ENCODE data around the gene DLGAP1. TPM values are rescaled to one million over a fixed set of nuclear protein-coding genes. Genes with fewer than 3 reads are reported as not detected.

The DLGAP1 gene
- total RNA-seq, 4 donors from 2014 or later: 0.22 to 1.5 (median 0.56) TPM

DNA sequence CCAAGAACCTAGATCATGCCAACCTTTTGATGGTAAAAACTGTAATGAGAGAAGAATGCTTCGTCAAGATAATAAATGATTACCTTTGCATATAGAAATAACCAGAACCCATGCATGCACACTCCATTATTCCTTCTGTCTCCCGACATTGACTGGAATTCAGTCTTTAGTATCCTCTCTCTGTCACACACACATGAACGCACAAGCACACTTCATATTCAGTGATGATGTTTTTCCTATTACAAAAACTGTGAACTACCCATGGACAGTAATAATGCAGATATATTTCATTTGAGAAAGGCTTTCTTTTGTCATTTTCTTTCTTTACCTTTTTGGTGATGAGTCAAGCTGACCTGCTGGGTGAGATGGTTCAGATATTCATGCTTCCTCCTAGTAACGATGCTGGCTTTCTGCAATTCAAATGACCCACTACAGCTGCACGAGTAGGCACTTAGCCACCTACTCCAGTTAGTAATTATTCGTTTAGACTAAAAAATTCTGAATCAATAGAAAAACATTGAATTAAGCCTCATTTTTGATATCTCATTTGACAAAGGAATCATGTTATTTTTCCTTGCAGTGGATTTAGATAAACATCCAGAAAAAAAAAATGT lies 623.0 kb downstream of the DLGAP1 start:
- Histone ChIP-seq H3K4me1 (no peaks in the 10 kb centered on the region), H3K9me3 (no peaks in the 10 kb centered on the region), H3K27ac (no peak overlapping the region), H3K4me3 (no peak overlapping the region), H3K27me3 (peaks cover 3% of the 10 kb centered on the region), H3K36me3 (no peaks in the 10 kb centered on the region)
- TF ChIP-seq, protein P1, sequence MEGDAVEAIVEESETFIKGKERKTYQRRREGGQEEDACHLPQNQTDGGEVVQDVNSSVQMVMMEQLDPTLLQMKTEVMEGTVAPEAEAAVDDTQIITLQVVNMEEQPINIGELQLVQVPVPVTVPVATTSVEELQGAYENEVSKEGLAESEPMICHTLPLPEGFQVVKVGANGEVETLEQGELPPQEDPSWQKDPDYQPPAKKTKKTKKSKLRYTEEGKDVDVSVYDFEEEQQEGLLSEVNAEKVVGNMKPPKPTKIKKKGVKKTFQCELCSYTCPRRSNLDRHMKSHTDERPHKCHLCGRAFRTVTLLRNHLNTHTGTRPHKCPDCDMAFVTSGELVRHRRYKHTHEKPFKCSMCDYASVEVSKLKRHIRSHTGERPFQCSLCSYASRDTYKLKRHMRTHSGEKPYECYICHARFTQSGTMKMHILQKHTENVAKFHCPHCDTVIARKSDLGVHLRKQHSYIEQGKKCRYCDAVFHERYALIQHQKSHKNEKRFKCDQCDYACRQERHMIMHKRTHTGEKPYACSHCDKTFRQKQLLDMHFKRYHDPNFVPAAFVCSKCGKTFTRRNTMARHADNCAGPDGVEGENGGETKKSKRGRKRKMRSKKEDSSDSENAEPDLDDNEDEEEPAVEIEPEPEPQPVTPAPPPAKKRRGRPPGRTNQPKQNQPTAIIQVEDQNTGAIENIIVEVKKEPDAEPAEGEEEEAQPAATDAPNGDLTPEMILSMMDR (IDR thresholded peaks at IDR 0.05): no peak
- TF ChIP-seq POLR2AphosphoS5 (IDR thresholded peaks at IDR 0.05) (no peak), POLR2A (IDR thresholded peaks at IDR 0.05) (no peak), EP300 (IDR thresholded peaks at IDR 0.05) (no peak)
- ATAC-seq: no peak
- 54 to 60% methylated on average over 6 of the region's 6 CpGs for WGBS, 2 donors (ENCODE audit: low coverage in 1 of 2)

DNA sequence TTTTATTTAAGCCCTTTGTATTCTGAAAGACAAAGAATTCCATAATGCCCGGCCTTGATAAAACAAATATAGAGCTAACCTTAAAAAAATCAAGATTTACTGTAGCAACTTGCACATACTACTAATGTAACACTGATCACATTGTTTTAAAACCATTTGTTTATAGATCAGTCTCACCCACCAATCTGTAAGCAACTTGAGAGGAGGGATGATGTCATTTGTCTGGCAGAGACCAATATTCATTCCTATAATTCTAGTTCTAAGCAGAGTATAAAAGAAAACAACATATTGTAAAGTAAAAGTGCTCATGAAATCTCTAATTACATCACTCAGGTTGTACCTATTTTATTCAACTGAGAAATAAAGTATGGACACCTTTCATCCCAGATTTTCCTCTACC lies 624.5 kb downstream of the DLGAP1 start:
- ATAC-seq: no peak
- TF ChIP-seq POLR2AphosphoS5 (IDR thresholded peaks at IDR 0.05): no peak
- Histone ChIP-seq H3K9me3 (no peaks in the 10 kb centered on the region), H3K36me3 (no peaks in the 10 kb centered on the region), H3K4me1 (no peaks in the 10 kb centered on the region), H3K27me3 (no peaks in the 10 kb centered on the region), H3K4me3 (no peak overlapping the region), H3K27ac (no peak overlapping the region)
- WGBS, 2 donors (ENCODE audit: low coverage in 1 of 2): 75 to 100% methylated on average over 1 of the region's 1 CpG

- ATAC-seq: no peak
These were observed 627.8 kb downstream of the DLGAP1 start for GRCh38 chr18:3827236-3827845.

GRCh38 chr18:3826021-3826420 lies 629.1 kb downstream of the DLGAP1 start:
- ATAC-seq: no peak
- no peak overlapping the region for H3K27ac ChIP-seq
- no peak overlapping the region for H3K4me3 ChIP-seq
- WGBS, 2 donors (ENCODE audit: low coverage in 1 of 2): 70 to 90% methylated on average over 2 to 4 of the region's 4 CpGs
- H3K36me3 ChIP-seq: no peaks in the 10 kb centered on the region
- H3K4me1 ChIP-seq: no peaks in the 10 kb centered on the region
- no peaks in the 10 kb centered on the region for H3K9me3 ChIP-seq
- no peaks in the 10 kb centered on the region for H3K27me3 ChIP-seq
- TF ChIP-seq POLR2AphosphoS5 (IDR thresholded peaks at IDR 0.05) (no peak), POLR2A (IDR thresholded peaks at IDR 0.05) (no peak), EP300 (IDR thresholded peaks at IDR 0.05) (no peak)
- TF ChIP-seq, protein P1 (IDR thresholded peaks at IDR 0.05): no peak

More at GRCh38 chr18:3827236-3827845, 627.8 kb downstream of the DLGAP1 start:
- TF ChIP-seq POLR2AphosphoS5 (IDR thresholded peaks at IDR 0.05) (no peak), EP300 (IDR thresholded peaks at IDR 0.05) (no peak), POLR2A (IDR thresholded peaks at IDR 0.05) (no peak)
- TF ChIP-seq, protein P1 (IDR thresholded peaks at IDR 0.05): no peak
- no peaks in the 10 kb centered on the region for H3K27me3 ChIP-seq
- no peaks in the 10 kb centered on the region for H3K9me3 ChIP-seq
- WGBS, 2 donors (ENCODE audit: low coverage in 1 of 2): 24 to 31% methylated on average over 4 to 6 of the region's 6 CpGs
- H3K27ac ChIP-seq: no peak overlapping the region
- no peaks in the 10 kb centered on the region for H3K4me1 ChIP-seq
- no peak overlapping the region for H3K4me3 ChIP-seq
- no peaks in the 10 kb centered on the region for H3K36me3 ChIP-seq

- H3K27me3 ChIP-seq: no peaks in the 10 kb centered on the region
- no peaks in the 10 kb centered on the region for H3K9me3 ChIP-seq
- TF ChIP-seq, protein P1 (IDR thresholded peaks at IDR 0.05): no peak
- TF ChIP-seq POLR2AphosphoS5 (IDR thresholded peaks at IDR 0.05) (no peak), EP300 (IDR thresholded peaks at IDR 0.05) (no peak), POLR2A (IDR thresholded peaks at IDR 0.05) (no peak)
- H3K27ac ChIP-seq: no peak overlapping the region
- H3K4me1 ChIP-seq: no peaks in the 10 kb centered on the region
- ATAC-seq: no peak
- H3K36me3 ChIP-seq: no peaks in the 10 kb centered on the region
- no peak overlapping the region for H3K4me3 ChIP-seq
These were observed 631.0 kb downstream of the DLGAP1 start for GRCh38 chr18:3824101-3824500.

Data from gastroesophageal sphincter (tissue), 4 donors.